Uterus (tissue), 2 donors: ENCODE results near the gene ORM2.

Experiments used
- POLR2A ChIP-seq, 2 donors: fragments of 450-650 bp; IDR thresholded peaks; one replicate each; pipeline ENCODE4 v1.6.1; 2016; ENCODE audit warnings: antibody characterized with exemption in 2 of 2, mild to moderate bottlenecking in 1 of 2, moderate library complexity in 1 of 2
- TF ChIP-seq, protein P1 (sequence below), 4 experiments: fragments of 200-600 bp in 2 of 4; fragments of 450-650 bp in 2 of 4; sonication (generic) in 2 of 4; IDR thresholded peaks; one replicate each; pipeline ENCODE4 v1.5.1; 2016 to 2019; ENCODE audit warnings: antibody characterized with exemption in 4 of 4, mild to moderate bottlenecking in 2 of 4, moderate library complexity in 1 of 4

DNA sequence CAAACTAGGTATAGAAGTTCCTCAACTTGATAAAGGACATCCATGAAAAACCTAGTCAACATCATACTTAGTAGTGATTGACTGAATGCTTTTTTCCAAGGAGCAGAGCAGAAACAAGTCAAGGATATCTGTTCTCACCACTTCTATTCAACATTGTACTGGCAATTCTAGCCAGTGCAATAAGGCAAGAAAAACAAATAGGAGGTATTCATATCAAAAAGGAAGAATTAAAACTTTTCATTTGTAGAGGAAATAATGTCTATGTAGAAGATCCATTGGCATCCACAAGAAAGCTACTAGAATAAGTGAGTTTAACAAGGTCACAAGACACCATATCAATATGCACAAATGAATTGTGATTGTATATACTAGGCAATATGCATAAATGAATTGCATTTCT lies 35.0 kb upstream of the ORM2 start:
- no peak for TF ChIP-seq POLR2A (IDR thresholded peaks at IDR 0.05)
- TF ChIP-seq, protein P1, sequence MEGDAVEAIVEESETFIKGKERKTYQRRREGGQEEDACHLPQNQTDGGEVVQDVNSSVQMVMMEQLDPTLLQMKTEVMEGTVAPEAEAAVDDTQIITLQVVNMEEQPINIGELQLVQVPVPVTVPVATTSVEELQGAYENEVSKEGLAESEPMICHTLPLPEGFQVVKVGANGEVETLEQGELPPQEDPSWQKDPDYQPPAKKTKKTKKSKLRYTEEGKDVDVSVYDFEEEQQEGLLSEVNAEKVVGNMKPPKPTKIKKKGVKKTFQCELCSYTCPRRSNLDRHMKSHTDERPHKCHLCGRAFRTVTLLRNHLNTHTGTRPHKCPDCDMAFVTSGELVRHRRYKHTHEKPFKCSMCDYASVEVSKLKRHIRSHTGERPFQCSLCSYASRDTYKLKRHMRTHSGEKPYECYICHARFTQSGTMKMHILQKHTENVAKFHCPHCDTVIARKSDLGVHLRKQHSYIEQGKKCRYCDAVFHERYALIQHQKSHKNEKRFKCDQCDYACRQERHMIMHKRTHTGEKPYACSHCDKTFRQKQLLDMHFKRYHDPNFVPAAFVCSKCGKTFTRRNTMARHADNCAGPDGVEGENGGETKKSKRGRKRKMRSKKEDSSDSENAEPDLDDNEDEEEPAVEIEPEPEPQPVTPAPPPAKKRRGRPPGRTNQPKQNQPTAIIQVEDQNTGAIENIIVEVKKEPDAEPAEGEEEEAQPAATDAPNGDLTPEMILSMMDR (IDR thresholded peaks at IDR 0.05), result no peak
